Muscle layer of colon (tissue), 2 donors: ENCODE results near the gene PCOLCE2.

Source experiments
- H3K27ac ChIP-seq: one replicate; pipeline ENCODE4 v1.7.0; 2013; ENCODE audit warnings: low read depth, mild to moderate bottlenecking, low read length, moderate library complexity
- H3K27me3 ChIP-seq, 2 donors: one replicate each; pipeline ENCODE4 v1.7.0; 2013; ENCODE audit warnings: low read length in 2 of 2, mild to moderate bottlenecking in 2 of 2; ENCODE audit not compliant: insufficient read depth in 2 of 2, control insufficient read depth in 1 of 2
- H3K36me3 ChIP-seq: one replicate; pipeline ENCODE4 v1.7.0; 2013; ENCODE audit warnings: mild to moderate bottlenecking, low read length; ENCODE audit not compliant: insufficient read depth
- H3K4me1 ChIP-seq: one replicate; pipeline ENCODE4 v1.7.0; 2013; ENCODE audit warnings: mild to moderate bottlenecking, low read length; ENCODE audit not compliant: insufficient read depth
- H3K4me3 ChIP-seq, 2 donors: one replicate each; pipeline ENCODE4 v1.7.0; 2013; ENCODE audit warnings: low read length in 2 of 2, low read depth in 1 of 2, mild to moderate bottlenecking in 1 of 2, moderate library complexity in 1 of 2
- H3K9ac ChIP-seq: one replicate; pipeline ENCODE4 v1.7.0; 2013; ENCODE audit warnings: low read length
- H3K9me3 ChIP-seq: one replicate; pipeline ENCODE4 v1.7.0; 2013; ENCODE audit warnings: mild to moderate bottlenecking, low read length
- donor health status: abdominal sarcoma.
- donor health status: Adenocarcinoma of cecum.

The PCOLCE2 gene

DNA sequence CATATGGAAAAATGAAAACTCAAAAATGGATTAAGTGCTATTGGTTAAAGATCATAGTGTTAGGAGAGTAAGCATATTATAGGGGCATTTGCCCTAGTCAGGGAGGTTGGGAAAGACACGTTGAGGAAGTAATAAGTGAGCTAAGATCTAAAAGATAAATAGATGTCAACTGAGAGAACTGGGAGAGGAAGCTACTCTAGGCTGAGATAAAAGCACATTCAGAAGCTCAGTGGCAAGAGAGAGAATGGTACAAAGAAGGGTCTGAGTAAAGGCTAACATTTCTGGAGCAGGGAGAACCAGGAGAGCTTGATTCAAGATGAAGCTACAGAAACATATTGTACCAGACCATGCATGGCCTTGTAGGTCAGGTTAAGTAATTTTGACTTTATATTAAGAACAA lies 101.2 kb downstream of the PCOLCE2 start:
- Histone ChIP-seq H3K4me3 (no peak overlapping the region), H3K4me1 (no peaks in the 10 kb centered on the region), H3K9me3 (no peaks in the 10 kb centered on the region), H3K27ac (no peak overlapping the region), H3K27me3 (no peaks in the 10 kb centered on the region), H3K36me3 (peaks cover 7% of the 10 kb centered on the region), H3K9ac (no peak overlapping the region)

DNA sequence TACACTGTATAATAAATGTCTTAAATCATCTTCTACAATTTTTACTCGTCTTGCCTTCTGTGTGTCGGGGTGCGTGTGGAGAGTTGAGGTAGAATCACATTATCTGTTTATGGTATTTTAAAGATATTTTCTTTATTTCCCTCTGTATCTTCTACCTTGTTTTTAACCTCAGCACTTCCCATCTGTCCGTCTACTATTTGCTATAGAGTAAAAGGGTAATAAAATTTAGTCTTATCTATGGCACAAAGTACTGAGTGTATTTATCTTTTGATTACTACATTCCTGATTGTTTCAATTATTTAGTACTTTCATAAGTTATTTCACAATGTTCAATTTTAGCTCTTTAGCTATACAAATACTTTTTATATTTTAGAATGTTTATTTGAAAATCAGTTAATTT lies 102.9 kb downstream of the PCOLCE2 start:
- Histone ChIP-seq H3K9ac (no peak overlapping the region), H3K27me3 (no peaks in the 10 kb centered on the region), H3K9me3 (no peaks in the 10 kb centered on the region), H3K4me1 (no peaks in the 10 kb centered on the region), H3K27ac (no peak overlapping the region), H3K36me3 (peaks cover 7% of the 10 kb centered on the region), H3K4me3 (no peak overlapping the region)

- H3K4me3 ChIP-seq = no peak overlapping the region
- no peaks in the 10 kb centered on the region for H3K27me3 ChIP-seq
- H3K9me3 ChIP-seq = no peaks in the 10 kb centered on the region
- H3K36me3 ChIP-seq = peaks cover 7% of the 10 kb centered on the region
- no peaks in the 10 kb centered on the region for H3K4me1 ChIP-seq
- no peak overlapping the region for H3K9ac ChIP-seq
- H3K27ac ChIP-seq = no peak overlapping the region
Observed at GRCh38 chr3:142784228-142784627, 104.7 kb downstream of the PCOLCE2 start.

GRCh38 chr3:142782616-142783015 lies 106.3 kb downstream of the PCOLCE2 start:
- no peaks in the 10 kb centered on the region for H3K9me3 ChIP-seq
- no peak overlapping the region for H3K9ac ChIP-seq
- H3K27ac ChIP-seq = no peak overlapping the region
- H3K4me1 ChIP-seq = no peaks in the 10 kb centered on the region
- H3K27me3 ChIP-seq = no peaks in the 10 kb centered on the region
- no peak overlapping the region for H3K4me3 ChIP-seq
- H3K36me3 ChIP-seq = peaks cover 7% of the 10 kb centered on the region

- H3K27me3 ChIP-seq = no peaks in the 10 kb centered on the region
- H3K4me3 ChIP-seq = no peak overlapping the region
Observed at GRCh38 chr3:142779591-142779990, 109.3 kb downstream of the PCOLCE2 start.

DNA sequence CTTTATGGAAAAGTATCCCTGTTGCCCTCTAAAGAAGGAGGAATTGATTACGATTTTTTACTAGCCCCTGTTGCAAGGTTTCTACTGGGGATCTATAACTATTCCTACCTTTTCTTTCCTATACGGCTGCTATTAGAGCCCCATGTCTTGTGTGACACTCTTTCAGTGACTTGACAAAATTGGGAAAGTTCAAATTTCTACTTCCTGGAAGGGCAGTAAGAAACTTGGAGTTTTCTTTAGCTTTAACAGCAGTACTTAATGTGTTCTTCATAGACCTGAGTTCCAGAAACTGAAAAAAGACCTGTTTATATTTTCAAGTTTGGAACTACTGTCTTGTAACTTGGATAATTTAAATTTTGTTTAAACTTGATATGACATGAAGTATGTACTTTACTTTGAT lies 110.3 kb downstream of the PCOLCE2 start:
- Histone ChIP-seq H3K27ac (no peak overlapping the region), H3K27me3 (no peaks in the 10 kb centered on the region), H3K9ac (no peak overlapping the region), H3K36me3 (no peaks in the 10 kb centered on the region), H3K4me3 (no peak overlapping the region), H3K9me3 (no peaks in the 10 kb centered on the region), H3K4me1 (no peaks in the 10 kb centered on the region)

More at GRCh38 chr3:142779591-142779990, 109.3 kb downstream of the PCOLCE2 start:
- Histone ChIP-seq H3K9ac (no peak overlapping the region), H3K9me3 (no peaks in the 10 kb centered on the region), H3K4me1 (no peaks in the 10 kb centered on the region), H3K27ac (no peak overlapping the region), H3K36me3 (peaks cover 2% of the 10 kb centered on the region)

DNA sequence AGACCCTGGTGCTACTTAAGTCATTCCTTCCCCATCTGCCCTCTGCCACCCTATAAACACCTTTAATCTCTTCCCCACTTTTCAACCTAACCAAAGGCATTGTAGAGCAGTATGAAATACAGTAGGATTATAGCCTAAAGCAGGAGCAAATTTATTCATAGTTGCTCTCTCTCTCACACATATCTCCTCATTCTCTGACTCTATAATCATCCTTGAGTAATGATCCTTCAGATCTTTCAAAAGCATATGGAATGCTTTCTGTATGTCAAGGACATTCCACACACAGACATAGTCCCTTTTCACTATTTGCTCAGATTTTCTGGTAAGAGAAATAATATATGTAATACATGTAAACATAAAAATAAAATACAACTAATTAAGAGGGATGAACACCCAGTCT lies 111.0 kb downstream of the PCOLCE2 start:
- no peak overlapping the region for H3K9ac ChIP-seq
- no peaks in the 10 kb centered on the region for H3K9me3 ChIP-seq
- H3K4me3 ChIP-seq = no peak overlapping the region
- H3K4me1 ChIP-seq = no peaks in the 10 kb centered on the region
- H3K27ac ChIP-seq = no peak overlapping the region
- no peaks in the 10 kb centered on the region for H3K36me3 ChIP-seq
- H3K27me3 ChIP-seq = no peaks in the 10 kb centered on the region

GRCh38 chr3:142768338-142768737 lies 120.5 kb downstream of the PCOLCE2 start:
- H3K4me1 ChIP-seq = no peaks in the 10 kb centered on the region
- H3K9me3 ChIP-seq = no peaks in the 10 kb centered on the region
- H3K9ac ChIP-seq = no peak overlapping the region
- H3K27ac ChIP-seq = no peak overlapping the region
- peaks cover 7% of the 10 kb centered on the region for H3K36me3 ChIP-seq
- no peaks in the 10 kb centered on the region for H3K27me3 ChIP-seq
- no peak overlapping the region for H3K4me3 ChIP-seq
